HCT116 (cell line): ENCODE data around the gene CA7.

Experiments used
- CTCF ChIP-seq, 3 experiments: fragments of 200-600 bp in 1 of 3; sonication (generic) in 1 of 3; IDR thresholded peaks in 2 of 3; conservative IDR thresholded peaks in 1 of 3; 2 replicates each; pipeline ENCODE4 v1.5.1; 2012 to 2017; ENCODE audit warnings: low read depth in 2 of 3, low read length in 2 of 3, antibody characterized with exemption in 1 of 3, borderline replicate concordance in 1 of 3, control low read depth in 1 of 3, mild to moderate bottlenecking in 1 of 3, mixed read lengths in 1 of 3, mixed run types in 1 of 3, moderate library complexity in 1 of 3; ENCODE audit not compliant: insufficient read depth in 1 of 3
- POLR2A ChIP-seq: IDR thresholded peaks from 2 replicates; pipeline ENCODE4 v1.7.0; 2011; ENCODE audit warnings: borderline replicate concordance; ENCODE audit not compliant: insufficient read depth, insufficient read length; ENCODE audit errors: extremely low read depth
- POLR2AphosphoS5 ChIP-seq: IDR thresholded peaks from 2 replicates; pipeline ENCODE4 v1.6.1; 2011; ENCODE audit warnings: mild to moderate bottlenecking, low read depth, low read length, moderate library complexity
- RAD21 ChIP-seq: IDR thresholded peaks from 2 replicates; pipeline ENCODE4 v1.6.1; 2012; ENCODE audit warnings: low read depth, mild to moderate bottlenecking
- REST ChIP-seq: IDR thresholded peaks from 2 replicates; pipeline ENCODE4 v1.6.1; 2012; ENCODE audit warnings: low read depth

DNA sequence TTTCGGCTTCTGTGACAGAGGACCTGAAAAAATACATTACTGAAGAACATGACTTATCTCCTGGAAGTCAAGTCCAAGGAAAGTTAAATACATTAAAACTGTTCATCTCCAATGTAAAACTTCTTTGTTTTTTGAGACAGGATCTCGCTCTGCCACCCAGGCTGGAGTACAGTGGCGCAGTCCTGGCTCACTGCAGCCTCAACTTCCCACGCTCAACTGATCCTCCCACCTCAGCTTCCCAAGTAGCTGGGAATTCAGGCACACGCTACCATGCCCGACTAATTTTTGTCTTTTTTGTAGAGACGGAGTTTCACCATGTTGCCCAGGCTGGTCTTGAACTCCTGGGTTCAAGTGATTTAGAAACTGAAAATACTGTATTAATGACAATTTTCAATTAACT lies 33.2 kb upstream of the CA7 start:
- TF ChIP-seq POLR2AphosphoS5 (no peak), RAD21 (no peak), REST (no peak), POLR2A (no peak), CTCF (IDR thresholded peaks at IDR 0.05 in 2 of 3, conservative IDR thresholded peaks at IDR 0.05 in 1 of 3; ENCODE audit: borderline replicate concordance in 1 of 3, insufficient read depth in 1 of 3, low read depth in 2 of 3, low read length in 2 of 3) (no peak)
